GM21619 (cell line): ENCODE results near the gene TEAD3.

ENCODE experiments used
- ATAC-seq: cut with Tn5 transposase; IDR thresholded peaks from one replicate; pipeline ENCODE4 v1.9.1; 2021; ENCODE audit not compliant: unreplicated experiment

The TEAD3 gene

GRCh38 chr6:35514587-35514986 is 17.7 kb upstream of the TEAD3 start:
- no peak for ATAC-seq

DNA sequence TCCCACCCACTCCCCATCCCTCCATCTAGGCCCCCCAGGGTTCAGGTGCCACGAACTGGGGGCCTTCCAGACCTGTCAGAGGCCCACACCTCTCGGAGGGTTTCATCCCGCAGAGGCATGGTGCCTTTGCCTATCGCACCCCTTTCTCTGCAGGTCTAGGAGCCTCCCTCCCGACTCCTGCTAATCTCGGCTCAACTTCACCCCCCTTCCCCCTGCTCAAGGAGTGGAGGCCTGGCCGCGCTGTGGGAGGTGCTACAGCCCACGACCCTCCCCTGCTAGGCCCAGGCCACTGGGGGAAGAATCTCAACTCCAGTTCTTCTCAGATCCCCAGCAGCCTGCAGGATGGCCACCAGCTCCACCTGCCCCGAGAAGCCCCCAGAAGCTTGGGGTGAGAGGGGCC is 15.9 kb upstream of the TEAD3 start, which contains the start of gene TULP1:
Gene TULP1 (minus strand): TSS at position 157 of the 400 bp plus-strand sequence. CDS start 38 bp downstream, at position 119.
- no peak for ATAC-seq

GRCh38 chr6:35512006-35512405 is 15.1 kb upstream of the TEAD3 start:
- no peak for ATAC-seq

GRCh38 chr6:35511562-35511941 is 14.7 kb upstream of the TEAD3 start:
- ATAC-seq: no peak

DNA sequence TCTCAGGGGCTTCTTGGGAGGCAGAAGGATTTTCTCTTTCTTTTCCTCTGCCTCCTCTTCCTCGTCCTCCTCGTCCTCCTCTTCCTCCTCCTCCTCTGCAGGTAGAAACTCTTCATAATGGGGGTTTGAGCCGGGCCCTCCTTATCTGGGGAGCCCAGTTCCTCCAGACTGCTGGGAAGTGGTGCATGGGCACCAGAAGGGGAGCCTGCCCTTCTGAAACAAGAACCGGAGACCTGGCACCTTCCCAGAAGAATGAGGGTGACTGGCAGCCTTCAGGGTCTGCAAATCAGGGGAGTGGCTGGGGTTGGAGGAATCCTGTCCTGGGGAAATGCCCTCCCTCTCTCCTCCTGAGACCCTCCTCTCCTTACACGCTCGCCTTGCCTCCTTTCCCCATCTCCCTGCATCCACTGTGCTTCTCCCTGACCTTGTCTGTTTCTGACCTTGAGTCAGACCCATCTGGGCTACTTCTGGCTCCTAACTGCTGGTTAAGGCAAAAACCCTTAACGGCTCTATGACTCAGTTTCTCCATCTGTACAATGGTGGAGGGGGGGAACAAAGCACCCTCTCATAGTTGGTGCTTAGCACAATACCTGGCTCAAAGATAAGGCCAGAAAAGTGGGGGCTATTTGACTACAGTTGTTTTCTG is 14.2 kb upstream of the TEAD3 start:
- no peak for ATAC-seq

DNA sequence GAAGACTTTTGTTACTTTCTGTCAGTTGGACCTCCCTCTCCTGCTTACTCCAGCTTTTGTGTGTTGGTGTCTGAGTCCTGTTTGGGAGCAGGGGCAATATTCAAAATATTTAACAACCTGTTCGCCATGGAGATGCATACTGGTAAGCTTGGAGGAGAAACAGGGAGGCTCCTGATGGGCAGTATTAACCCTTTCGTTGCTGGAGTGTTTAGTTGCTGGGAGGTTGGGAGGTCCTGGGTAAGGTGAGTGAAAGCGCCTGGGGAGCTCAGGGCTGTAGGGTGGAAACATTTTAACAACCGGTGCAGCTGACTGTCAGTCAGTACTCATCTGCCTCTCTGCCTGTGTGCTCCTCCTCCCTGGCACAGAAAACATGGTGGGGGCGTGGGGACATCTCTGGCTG is 11.7 kb upstream of the TEAD3 start:
- ATAC-seq: no peak

DNA sequence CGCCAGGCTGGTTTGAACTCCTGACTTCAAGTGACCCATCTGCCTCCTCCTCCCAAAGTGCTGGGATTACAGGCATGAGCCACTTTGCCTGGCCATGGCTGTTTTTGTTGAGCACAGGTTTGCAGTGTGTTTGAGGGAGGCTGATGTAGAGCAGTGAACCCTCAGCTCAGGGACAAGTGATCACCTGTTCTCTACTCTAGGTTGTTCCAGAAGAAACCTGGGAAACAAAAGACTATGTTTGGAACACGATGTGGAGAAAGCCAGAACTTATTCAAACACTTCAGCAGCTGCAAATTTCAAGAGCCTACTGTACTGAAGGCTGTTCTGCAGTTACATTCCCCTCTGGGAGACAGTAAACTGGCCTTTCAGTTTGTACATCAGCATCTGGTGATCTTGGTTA is 11.1 kb upstream of the TEAD3 start:
- ATAC-seq: no peak

DNA sequence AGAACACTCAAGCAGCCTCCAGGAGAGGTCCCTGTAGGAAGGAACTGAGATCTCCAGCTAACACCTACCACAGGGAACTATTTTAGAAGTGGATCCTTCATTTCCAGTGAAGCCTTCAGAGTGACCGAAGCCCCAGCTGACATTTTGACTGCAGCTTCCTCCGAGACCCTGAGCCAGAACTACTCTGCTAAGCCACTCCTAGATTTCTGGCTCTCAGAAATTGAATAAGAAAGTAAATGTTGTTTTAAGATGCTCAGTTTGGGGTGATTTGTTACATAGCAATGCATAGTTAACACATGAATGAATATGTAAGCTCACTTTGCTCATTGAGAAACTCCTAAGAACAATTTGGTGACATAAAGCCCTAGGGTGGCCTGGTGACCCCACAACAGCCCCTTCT is 10.3 kb upstream of the TEAD3 start:
- no peak for ATAC-seq

DNA sequence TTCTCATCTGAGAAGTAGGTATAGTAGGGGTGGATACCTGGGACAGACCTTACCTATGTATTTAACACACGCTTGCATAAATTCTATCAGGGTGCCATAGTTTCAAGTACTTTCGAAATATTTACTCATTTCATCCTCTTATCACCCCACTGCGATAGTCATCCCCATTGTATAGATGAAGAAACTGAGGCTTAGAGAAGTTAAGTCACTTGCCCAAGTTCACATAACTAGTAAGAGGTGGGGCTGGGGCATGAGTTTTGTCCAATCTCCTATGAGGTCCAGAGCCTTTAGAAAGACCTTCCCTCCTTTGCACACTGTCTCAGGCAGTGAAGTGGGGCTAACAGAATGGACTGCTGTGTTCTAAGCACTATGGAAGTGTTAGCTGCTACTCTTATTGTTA is 9.7 kb upstream of the TEAD3 start:
- no peak for ATAC-seq

DNA sequence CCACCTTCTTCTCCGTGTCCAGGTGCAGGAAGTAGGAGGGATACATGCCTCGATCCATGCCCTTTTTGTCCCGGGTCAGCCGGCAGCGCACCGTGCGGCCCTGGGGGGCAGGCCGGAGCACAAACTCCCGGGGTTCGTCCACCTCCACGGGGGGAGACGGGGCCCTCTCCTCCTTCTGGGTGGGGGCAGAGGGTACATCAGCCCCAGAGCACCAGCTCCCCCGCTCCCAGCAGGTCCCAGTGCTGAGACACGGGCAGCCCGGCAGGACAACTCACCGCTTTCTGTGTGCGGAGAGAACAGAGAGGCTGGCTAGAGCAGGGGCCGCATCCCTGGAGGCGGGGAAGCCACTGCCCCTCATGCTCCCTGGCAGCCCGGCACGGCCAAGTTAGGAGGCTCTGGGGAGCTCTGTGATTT is 9.1 kb upstream of the TEAD3 start:
- no peak for ATAC-seq

DNA sequence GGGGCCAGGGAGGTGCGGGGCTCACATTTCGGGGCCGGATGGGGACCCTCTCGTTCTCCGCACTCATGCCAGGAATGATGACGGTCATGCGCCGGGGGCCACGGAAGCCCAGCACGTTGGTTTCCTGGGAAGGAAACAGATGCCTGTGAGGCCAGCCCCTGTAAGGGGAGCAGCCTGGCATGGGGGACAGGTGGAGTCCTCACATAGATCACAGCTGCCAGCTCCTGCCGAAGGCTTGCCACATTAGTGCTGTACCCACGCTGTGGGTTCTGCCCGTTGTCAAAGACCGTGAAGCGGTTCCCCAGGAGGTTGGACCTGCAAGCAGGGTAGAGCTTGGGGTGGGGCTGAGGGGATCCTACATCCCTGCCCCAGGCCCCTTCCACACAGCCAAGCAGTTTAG is 6.7 kb upstream of the TEAD3 start:
- no peak for ATAC-seq

GRCh38 chr6:35501784-35502183 is 4.9 kb upstream of the TEAD3 start:
- ATAC-seq: no peak

GRCh38 chr6:35500782-35501181 is 3.9 kb upstream of the TEAD3 start:
- no peak for ATAC-seq

DNA sequence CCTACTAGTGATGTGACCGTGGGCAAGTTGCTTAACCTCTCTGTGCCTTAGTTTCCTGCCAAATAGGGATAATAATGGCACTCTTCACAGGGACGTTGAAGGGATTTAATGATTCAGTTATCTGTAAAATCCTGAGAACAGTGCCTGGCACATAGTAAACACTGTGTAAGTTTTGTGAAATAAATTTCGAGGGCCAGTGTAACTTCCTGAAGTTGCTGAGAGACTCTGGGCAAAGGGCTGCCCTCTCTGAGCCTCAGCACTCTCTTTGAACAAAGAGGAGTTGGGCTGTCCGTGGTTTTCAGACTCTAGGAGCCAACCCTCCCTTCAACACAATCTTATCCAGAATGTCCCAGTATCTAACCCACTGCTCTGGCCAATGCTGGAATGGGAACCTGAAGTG is 2.5 kb upstream of the TEAD3 start:
- no peak for ATAC-seq

DNA sequence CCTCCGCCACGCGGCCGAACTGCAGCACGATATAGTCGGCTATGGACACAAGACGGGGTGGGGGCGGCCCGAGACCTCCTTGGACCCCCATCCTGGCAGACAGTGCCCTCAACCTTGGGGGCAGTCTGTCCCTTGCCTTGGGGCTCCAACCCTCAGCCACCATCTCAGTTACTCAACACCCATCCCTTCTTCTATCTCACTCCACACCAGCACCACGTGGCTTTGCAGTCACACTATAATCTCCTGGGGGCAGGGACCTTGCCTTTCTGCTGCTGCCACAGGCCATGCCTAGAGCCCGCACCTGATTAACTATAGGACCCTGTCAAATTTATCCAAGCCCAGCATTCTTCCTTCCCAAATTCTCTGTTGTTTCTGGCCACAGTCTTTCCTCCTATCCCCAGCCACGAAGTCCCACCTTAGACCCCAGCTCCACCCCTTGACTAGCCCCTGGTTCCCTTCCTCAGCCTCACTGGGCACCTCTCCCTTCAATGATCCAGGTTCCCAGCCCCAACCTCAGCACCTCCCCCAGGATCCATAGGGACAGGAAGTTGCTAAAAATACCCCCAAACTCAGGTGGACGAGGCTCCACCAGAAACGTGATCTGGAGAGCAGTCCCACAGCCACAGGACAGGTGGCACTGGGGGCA is 1.7 kb upstream of the TEAD3 start:
- ATAC-seq: no peak

- no peak for ATAC-seq
Observed at GRCh38 chr6:35497571-35498421, 917 bp upstream of the TEAD3 start.

GRCh38 chr6:35496036-35496840 is 641 bp downstream of the TEAD3 start:
- no peak for ATAC-seq

DNA sequence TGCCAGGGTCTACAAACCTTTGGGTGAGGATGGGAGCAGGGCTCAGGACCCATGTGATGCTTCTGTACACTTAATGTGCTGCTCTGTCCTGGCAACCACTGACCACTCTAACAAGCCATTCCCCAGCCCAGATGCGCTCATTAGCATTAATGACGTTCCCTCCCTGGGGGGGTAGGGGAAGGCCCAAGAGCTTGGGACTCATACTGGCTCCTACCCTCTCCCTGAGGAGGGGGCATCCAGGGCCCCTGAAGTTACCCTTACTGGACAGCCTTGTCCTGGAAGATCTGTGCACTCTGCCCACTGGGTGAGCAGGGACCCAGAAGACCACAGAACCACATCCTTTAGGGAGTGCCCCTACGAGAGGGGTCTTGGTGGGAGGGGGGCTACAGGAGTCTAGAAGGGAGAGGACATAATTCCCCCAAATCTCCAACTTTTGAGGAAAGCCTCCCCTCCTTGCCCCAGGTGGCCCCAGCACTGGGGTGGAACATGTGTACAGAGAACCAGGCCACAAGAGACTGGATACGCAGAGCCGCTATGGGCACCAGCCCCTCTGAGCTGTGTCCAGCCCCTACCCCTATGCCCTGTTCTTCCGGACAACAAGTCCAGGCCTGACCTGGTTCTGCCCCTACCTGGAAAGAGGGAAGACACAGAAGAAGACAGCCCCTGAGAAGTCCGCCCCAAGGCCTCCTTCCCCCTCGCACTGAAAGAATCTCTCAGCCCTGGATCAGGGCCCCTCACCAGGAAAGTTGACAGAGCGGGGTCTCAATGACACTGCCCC is 1.4 kb downstream of the TEAD3 start:
- no peak for ATAC-seq

- ATAC-seq: no peak
Observed at GRCh38 chr6:35494161-35494563, 2.7 kb downstream of the TEAD3 start.

GRCh38 chr6:35493307-35493983 is 3.4 kb downstream of the TEAD3 start:
- no peak for ATAC-seq
